Sigmoid colon (tissue), 7 donors: ENCODE data around the gene ZNF473. TPM values are rescaled to one million over a fixed set of nuclear protein-coding genes. Genes with fewer than 3 reads are reported as not detected.
"Not testable (repeated sequence)": the region's sequence is repeated elsewhere in the genome, so short reads cannot be mapped to it uniquely, and the experiment has no call there.

ENCODE experiments used
- DNase-seq: peaks from one replicate; pipeline ENCODE4 v3.0.0-alpha.2; 2019
- H3K27ac ChIP-seq, 4 donors: fragments of 200-600 bp; sonication (generic); one replicate each; pipeline ENCODE4 v1.5.1; 2016 to 2019; ENCODE audit warnings: mild to moderate bottlenecking in 1 of 4
- H3K27me3 ChIP-seq, 3 donors: fragments of 200-600 bp; sonication (generic); one replicate each; pipeline ENCODE4 v1.5.1; 2019; ENCODE audit warnings: mild to moderate bottlenecking in 1 of 3
- H3K36me3 ChIP-seq, 4 donors: fragments of 200-600 bp; sonication (generic); one replicate each; pipeline ENCODE4 v1.5.1; 2016 to 2019
- H3K4me1 ChIP-seq, 4 donors: fragments of 200-600 bp; sonication (generic); one replicate each; pipeline ENCODE4 v1.5.1; 2017 to 2019
- H3K4me3 ChIP-seq, 4 donors: fragments of 200-600 bp; sonication (generic); one replicate each; pipeline ENCODE4 v1.5.1; 2017 to 2019; ENCODE audit warnings: mild to moderate bottlenecking in 2 of 4, moderate library complexity in 1 of 4
- H3K9me3 ChIP-seq, 4 donors: fragments of 200-600 bp in 3 of 4; sonication (generic) in 3 of 4; one replicate each; pipeline versions ENCODE4 v1.5.1 to v1.6.1; 2013 to 2019
- WGBS, 2 donors: extraction: QIAGEN DNeasy Blood & Tissue Kit; methylation state at CpG; one replicate each; pipeline ENCODE4 v1.1.7; 2013; 5-methylcytosine and 5-hydroxymethylcytosine counted together
- intact Hi-C: fragments of 100-400 bp; cut with DNase I; formaldehyde crosslinking; loops from one replicate; pipeline ENCODE4 v1.15.1; 2023
- polyA plus RNA-seq, 3 donors: library from polyadenylated mRNA; stranded (reverse); fragments of 200-250 nt; gene quantifications; one replicate each; pipeline ENCODE4 v1.2.3, GENCODE V29; 2013
- total RNA-seq, 4 donors: library from RNA; depleted of rRNA; stranded (reverse); fragments of >200 nt; gene quantifications; one replicate each; pipeline ENCODE4 v1.1.0, GENCODE V29; 2016
- TF ChIP-seq, protein P1 (sequence below), 4 experiments: fragments of 450-650 bp in 3 of 4; fragments of 200-600 bp in 1 of 4; IDR thresholded peaks; one replicate each; pipeline ENCODE4 v1.5.1; 2016 to 2019; ENCODE audit warnings: antibody characterized with exemption in 4 of 4, mild to moderate bottlenecking in 3 of 4, moderate library complexity in 2 of 4
- donor health status: healthy with polysubstance abuse.
- donor health status: Bipolar disorder and iron deficiency.
- donor health status: healthy.

The ZNF473 gene
- total and polyA plus RNA-seq, 7 donors = 0.92 to 13.2 (median 5.8) TPM

DNA sequence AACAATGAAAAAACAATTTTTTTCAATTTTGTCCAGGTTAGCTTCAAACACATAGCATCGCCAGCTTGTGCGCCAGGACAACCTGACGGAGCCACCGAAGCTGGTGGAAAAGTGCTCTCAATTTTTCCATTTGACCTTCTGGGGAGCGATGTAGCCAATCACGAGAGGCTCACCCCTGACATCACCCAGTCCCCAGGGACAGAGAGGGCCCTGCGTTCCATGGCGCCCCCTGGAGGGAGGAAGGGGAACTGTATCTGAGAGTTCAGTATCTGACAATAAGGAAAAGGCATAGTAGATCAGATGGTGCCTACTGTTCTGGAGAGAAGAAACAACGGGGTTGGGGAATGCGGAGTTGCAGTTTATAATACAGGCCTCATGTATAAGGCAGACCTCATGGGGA is 64.9 kb downstream of the ZNF473 start:
- H3K36me3 ChIP-seq, H3K4me1 ChIP-seq, H3K4me3 ChIP-seq, H3K9me3 ChIP-seq, H3K27ac ChIP-seq, intact Hi-C loops, DNase-seq, H3K27me3 ChIP-seq: not testable (repeated sequence)
- TF ChIP-seq, protein P1, sequence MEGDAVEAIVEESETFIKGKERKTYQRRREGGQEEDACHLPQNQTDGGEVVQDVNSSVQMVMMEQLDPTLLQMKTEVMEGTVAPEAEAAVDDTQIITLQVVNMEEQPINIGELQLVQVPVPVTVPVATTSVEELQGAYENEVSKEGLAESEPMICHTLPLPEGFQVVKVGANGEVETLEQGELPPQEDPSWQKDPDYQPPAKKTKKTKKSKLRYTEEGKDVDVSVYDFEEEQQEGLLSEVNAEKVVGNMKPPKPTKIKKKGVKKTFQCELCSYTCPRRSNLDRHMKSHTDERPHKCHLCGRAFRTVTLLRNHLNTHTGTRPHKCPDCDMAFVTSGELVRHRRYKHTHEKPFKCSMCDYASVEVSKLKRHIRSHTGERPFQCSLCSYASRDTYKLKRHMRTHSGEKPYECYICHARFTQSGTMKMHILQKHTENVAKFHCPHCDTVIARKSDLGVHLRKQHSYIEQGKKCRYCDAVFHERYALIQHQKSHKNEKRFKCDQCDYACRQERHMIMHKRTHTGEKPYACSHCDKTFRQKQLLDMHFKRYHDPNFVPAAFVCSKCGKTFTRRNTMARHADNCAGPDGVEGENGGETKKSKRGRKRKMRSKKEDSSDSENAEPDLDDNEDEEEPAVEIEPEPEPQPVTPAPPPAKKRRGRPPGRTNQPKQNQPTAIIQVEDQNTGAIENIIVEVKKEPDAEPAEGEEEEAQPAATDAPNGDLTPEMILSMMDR (IDR thresholded peaks at IDR 0.05) = peak in 1 of 4 experiments; percentile 17
- WGBS, 2 donors = 46 to 58% methylated on average over 10 of the region's 10 CpGs

DNA sequence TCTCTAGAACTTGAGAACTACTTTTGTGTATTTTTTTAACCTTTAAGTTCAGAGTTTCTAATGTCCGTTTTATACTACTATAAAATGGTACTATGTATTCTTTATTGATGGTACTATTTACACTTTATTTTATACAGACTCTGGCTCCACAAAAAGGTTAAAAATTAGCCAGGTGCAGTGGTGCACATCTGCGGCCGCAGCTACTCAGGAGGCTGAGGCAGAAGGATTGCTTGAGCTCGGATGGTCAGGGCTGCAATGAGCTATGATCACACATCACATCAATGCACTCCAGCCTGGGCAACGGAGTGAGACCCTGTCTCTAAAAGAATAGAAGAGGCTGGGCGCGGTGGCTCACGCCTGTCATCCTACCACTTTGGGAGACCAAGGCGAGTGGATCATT is 66.0 kb downstream of the ZNF473 start:
- H3K9me3 ChIP-seq, H3K36me3 ChIP-seq, H3K27me3 ChIP-seq, intact Hi-C loops, H3K4me3 ChIP-seq, H3K4me1 ChIP-seq, DNase-seq, H3K27ac ChIP-seq: not testable (repeated sequence)
- whole genome bisulfite sequencing, 2 donors = 18 to 71% methylated on average over 3 of the region's 9 CpGs

DNA sequence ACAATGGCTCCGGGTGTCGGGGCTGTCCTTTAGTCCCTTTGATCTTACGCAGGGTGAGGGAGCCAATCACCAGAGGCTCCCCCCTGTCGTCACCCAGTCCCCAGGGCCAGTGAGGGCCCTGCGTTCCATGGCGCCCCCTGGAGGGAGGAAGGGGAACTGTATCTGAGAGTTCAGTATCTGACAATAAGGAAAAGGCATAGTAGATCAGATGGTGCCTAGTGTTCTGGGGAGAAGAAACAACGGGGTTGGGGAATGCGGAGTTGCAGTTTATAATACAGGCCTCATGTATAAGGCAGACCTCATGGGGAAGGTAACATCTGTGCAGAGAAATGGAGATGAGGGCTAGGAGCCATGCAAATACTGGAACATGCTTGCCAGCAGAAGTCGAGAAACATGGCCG is 66.8 kb downstream of the ZNF473 start:
- H3K36me3 ChIP-seq, H3K4me3 ChIP-seq, H3K9me3 ChIP-seq, H3K27ac ChIP-seq, H3K4me1 ChIP-seq, intact Hi-C loops, DNase-seq, H3K27me3 ChIP-seq: not testable (repeated sequence)
- no CpG with 5 or more reads among the region's 10 CpGs for WGBS, 2 donors

DNA sequence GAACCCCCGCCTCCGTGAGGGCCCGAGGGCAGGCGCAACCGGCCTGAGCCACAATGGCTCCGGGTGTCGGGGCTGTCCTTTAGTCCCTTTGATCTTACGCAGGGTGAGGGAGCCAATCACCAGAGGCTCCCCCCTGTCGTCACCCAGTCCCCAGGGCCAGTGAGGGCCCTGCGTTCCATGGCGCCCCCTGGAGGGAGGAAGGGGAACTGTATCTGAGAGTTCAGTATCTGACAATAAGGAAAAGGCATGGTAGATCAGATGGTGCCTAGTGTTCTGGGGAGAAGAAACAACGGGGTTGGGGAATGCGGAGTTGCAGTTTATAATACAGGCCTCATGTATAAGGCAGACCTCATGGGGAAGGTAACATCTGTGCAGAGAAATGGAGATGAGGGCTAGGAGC is 72.1 kb downstream of the ZNF473 start:
- DNase-seq, H3K27ac ChIP-seq, H3K36me3 ChIP-seq, H3K27me3 ChIP-seq, intact Hi-C loops, H3K9me3 ChIP-seq, H3K4me1 ChIP-seq, H3K4me3 ChIP-seq: not testable (repeated sequence)
- no CpG with 5 or more reads among the region's 13 CpGs for WGBS, 2 donors

DNA sequence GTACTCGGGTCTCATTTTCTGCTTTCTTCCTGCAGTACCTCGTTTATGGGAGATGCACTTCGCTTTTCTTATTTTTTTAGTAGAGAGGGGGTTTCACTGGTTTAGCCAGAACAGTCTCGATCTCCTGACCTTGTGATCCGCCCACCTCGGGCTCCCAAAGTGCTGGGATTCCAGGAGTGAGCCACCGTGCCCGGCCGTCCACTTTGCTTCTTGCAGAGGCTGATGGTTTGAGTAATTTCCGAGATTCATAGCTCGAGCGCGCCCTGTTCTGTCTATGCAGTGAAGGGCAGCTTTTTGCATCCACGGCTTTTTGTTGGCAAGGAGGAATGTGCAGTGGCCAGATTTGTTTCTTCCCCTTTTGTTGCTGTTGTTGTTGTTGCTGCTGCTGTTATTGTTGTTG is 73.1 kb downstream of the ZNF473 start:
- H3K27ac ChIP-seq, intact Hi-C loops, H3K4me1 ChIP-seq, H3K27me3 ChIP-seq, H3K9me3 ChIP-seq, H3K36me3 ChIP-seq, H3K4me3 ChIP-seq: not testable (repeated sequence)
- WGBS, 2 donors = 71 to 83% methylated on average over 11 of the region's 14 CpGs
- DNase-seq = peak; percentile 78

DNA sequence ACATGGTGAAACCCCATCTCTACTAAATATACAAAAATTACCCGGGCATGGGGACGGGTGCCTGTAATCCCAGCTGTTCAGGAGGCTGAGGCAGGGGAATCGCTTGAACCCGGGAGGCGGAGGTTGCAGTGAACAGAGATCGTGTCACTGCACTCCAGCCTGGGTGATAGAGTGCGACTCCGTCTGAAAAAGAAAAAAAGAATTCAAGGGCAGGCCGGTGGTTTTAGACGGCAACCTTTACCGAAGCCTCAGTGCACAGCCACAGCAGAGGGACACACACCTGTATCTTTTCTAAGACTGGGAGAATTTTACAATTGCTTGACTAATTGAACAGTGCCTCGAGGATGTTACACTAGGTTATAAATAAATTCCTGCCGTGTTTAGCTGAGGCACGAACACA is 73.9 kb downstream of the ZNF473 start:
- H3K4me3 ChIP-seq, H3K36me3 ChIP-seq, H3K4me1 ChIP-seq, H3K9me3 ChIP-seq, H3K27me3 ChIP-seq, intact Hi-C loops, H3K27ac ChIP-seq, DNase-seq: not testable (repeated sequence)
- WGBS, 2 donors = 67 to 90% methylated on average over 8 of the region's 14 CpGs

DNA sequence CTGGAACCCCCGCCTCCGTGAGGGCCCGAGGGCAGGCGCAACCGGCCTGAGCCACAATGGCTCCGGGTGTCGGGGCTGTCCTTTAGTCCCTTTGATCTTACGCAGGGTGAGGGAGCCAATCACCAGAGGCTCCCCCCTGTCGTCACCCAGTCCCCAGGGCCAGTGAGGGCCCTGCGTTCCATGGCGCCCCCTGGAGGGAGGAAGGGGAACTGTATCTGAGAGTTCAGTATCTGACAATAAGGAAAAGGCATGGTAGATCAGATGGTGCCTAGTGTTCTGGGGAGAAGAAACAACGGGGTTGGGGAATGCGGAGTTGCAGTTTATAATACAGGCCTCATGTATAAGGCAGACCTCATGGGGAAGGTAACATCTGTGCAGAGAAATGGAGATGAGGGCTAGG is 75.1 kb downstream of the ZNF473 start:
- intact Hi-C loops, H3K36me3 ChIP-seq, H3K27ac ChIP-seq, H3K4me3 ChIP-seq, H3K9me3 ChIP-seq, H3K4me1 ChIP-seq, DNase-seq, H3K27me3 ChIP-seq: not testable (repeated sequence)
- no CpG with 5 or more reads among the region's 13 CpGs for WGBS, 2 donors

Other genes starting within 250 kb of the ZNF473 start
- 10 to 100 TPM; 21.0 to 32.9 (median 23.1) TPM for gene FUZ, start 212.7 kb upstream of the ZNF473 start, total RNA-seq
- gene FUZ, start 212.7 kb upstream of the ZNF473 start, polyA plus RNA-seq = 10 to 100 TPM in 2 of 3 donors, 1 to 10 TPM in 1; 7.4 to 17.4 (median 16.3) TPM
- gene MED25, start 207.7 kb upstream of the ZNF473 start, total RNA-seq = 10 to 100 TPM; 17.8 to 45.4 (median 22.4) TPM
- gene MED25, start 207.7 kb upstream of the ZNF473 start, polyA plus RNA-seq = 10 to 100 TPM; 18.0 to 43.5 (median 30.1) TPM
- gene PTOV1, start 174.8 kb upstream of the ZNF473 start, total RNA-seq = 100 to 1,000 TPM in 1 of 4 donors, 10 to 100 TPM in 3; 52.2 to 105 (median 68.1) TPM
- 10 to 100 TPM; 54.8 to 79.7 (median 62.5) TPM for gene PTOV1, start 174.8 kb upstream of the ZNF473 start, polyA plus RNA-seq
- gene PNKP, start 158.4 kb upstream of the ZNF473 start, total RNA-seq = 10 to 100 TPM; 28.2 to 44.0 (median 33.9) TPM
- gene PNKP, start 158.4 kb upstream of the ZNF473 start, polyA plus RNA-seq = 10 to 100 TPM; 27.0 to 88.8 (median 34.0) TPM
- gene AKT1S1, start 148.7 kb upstream of the ZNF473 start, total RNA-seq = 10 to 100 TPM; 13.6 to 16.1 (median 14.6) TPM
- gene AKT1S1, start 148.7 kb upstream of the ZNF473 start, polyA plus RNA-seq = 10 to 100 TPM; 30.3 to 55.9 (median 33.6) TPM
- gene TBC1D17, start 148.3 kb upstream of the ZNF473 start, total RNA-seq = 10 to 100 TPM; 25.0 to 41.0 (median 26.6) TPM
- gene TBC1D17, start 148.3 kb upstream of the ZNF473 start, polyA plus RNA-seq = 10 to 100 TPM; 13.4 to 29.5 (median 22.8) TPM
- under 1 TPM; 0.28 to 0.66 (median 0.38) TPM for gene IL4I1, start 129.1 kb upstream of the ZNF473 start, total RNA-seq
- 1 to 10 TPM; 1.8 to 6.8 (median 3.5) TPM for gene IL4I1, start 129.1 kb upstream of the ZNF473 start, polyA plus RNA-seq
- gene ATF5, start 96.8 kb upstream of the ZNF473 start, total RNA-seq = 1 to 10 TPM; 5.3 to 7.1 (median 5.9) TPM
- 10 to 100 TPM; 18.0 to 42.3 (median 33.1) TPM for gene ATF5, start 96.8 kb upstream of the ZNF473 start, polyA plus RNA-seq
- 10 to 100 TPM; 25.0 to 32.6 (median 26.0) TPM for gene NUP62, start 96.5 kb upstream of the ZNF473 start, total RNA-seq
- gene NUP62, start 96.5 kb upstream of the ZNF473 start, polyA plus RNA-seq = 10 to 100 TPM; 10.2 to 42.6 (median 18.0) TPM
- gene SIGLEC11, start 64.8 kb upstream of the ZNF473 start, total RNA-seq = 1 to 10 TPM in 3 of 4 donors, not detected in 1; 1.4 to 2.5 (median 2.1) TPM
- gene SIGLEC11, start 64.8 kb upstream of the ZNF473 start, polyA plus RNA-seq = 1 to 10 TPM in 1 of 3 donors, under 1 TPM in 2; 0.60 to 1.8 (median 0.66) TPM
- 10 to 100 TPM; 17.4 to 30.7 (median 24.8) TPM for gene VRK3, start 633 bp upstream of the ZNF473 start, total RNA-seq
- 10 to 100 TPM; 31.2 to 51.6 (median 45.8) TPM for gene VRK3, start 633 bp upstream of the ZNF473 start, polyA plus RNA-seq
- gene IZUMO2, start 137.3 kb downstream of the ZNF473 start, total RNA-seq = not detected
- gene IZUMO2, start 137.3 kb downstream of the ZNF473 start, polyA plus RNA-seq = not detected
- 1 to 10 TPM in 2 of 4 donors, under 1 TPM in 2; 0.16 to 3.9 (median 1.3) TPM for gene MYH14, start 177.6 kb downstream of the ZNF473 start, total RNA-seq
- gene MYH14, start 177.6 kb downstream of the ZNF473 start, polyA plus RNA-seq = 100 to 1,000 TPM in 2 of 3 donors, 10 to 100 TPM in 1; 92.5 to 479 (median 235) TPM